ENCODE results near the gene LSAMP.

The LSAMP gene

DNA sequence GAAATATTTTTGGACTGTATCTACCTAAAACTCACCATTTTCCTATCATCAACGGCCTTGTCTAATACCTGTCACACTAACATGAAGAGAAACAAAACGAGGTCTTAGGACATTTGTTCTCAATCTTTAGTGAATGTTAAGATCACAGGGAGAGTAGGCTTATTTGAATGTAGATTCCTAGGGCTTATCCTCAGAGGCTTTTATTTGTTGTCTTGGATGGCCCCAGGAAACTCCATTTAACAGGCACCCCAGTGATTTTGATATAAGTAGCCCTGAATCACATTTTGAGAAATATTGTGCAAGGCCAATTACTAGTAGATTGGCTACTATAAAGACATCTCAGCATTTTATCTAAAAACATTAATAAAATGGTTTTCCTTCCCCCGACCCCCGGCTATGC is 454.6 kb downstream of the LSAMP start:
- TF ChIP-seq, protein P1, sequence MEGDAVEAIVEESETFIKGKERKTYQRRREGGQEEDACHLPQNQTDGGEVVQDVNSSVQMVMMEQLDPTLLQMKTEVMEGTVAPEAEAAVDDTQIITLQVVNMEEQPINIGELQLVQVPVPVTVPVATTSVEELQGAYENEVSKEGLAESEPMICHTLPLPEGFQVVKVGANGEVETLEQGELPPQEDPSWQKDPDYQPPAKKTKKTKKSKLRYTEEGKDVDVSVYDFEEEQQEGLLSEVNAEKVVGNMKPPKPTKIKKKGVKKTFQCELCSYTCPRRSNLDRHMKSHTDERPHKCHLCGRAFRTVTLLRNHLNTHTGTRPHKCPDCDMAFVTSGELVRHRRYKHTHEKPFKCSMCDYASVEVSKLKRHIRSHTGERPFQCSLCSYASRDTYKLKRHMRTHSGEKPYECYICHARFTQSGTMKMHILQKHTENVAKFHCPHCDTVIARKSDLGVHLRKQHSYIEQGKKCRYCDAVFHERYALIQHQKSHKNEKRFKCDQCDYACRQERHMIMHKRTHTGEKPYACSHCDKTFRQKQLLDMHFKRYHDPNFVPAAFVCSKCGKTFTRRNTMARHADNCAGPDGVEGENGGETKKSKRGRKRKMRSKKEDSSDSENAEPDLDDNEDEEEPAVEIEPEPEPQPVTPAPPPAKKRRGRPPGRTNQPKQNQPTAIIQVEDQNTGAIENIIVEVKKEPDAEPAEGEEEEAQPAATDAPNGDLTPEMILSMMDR (conservative IDR thresholded peaks at IDR 0.05; ENCODE audit: low read depth, low read length), result no peak
- no peak overlapping the region for H3K4me3 ChIP-seq (ENCODE audit: low read length)
- no peak for DNase-seq (ENCODE audit: low read depth)

DNA sequence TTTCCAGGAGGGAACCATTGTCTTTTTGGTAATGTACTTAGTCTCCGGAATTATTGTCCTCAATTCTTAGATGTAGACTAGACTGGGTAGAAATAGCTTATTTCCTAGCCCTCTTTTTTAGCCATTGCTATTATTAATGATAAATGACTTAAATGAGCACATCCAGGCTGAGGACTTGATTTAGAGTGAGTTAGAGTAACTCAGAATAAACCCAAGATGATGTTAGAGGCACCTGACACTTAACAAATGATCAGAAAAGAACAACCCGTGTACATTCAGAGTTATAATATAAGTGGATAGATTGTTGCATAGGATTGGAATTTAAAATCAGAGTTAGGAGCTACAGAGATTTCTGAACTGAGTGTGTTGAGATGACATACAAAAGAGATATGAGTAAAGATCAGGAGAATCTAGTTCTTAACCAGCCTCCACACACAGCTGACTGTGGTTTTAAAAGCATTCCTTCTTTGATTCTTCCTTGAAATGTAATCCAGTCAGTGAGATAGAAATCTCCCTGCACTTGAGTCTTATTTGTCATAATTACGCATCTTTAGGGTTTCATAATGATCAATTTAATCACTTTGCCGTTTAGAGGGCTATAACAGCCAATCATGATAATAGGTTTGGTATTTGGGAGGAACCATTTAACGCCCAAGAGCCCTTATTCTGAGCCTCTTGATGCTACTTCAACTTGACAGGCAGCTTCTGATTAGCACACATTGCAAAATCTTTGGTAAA is 455.4 kb downstream of the LSAMP start:
- no peak overlapping the region for H3K4me3 ChIP-seq (ENCODE audit: low read length)
- TF ChIP-seq, protein P1 (conservative IDR thresholded peaks at IDR 0.05; ENCODE audit: low read depth, low read length), result no peak
- no peak for DNase-seq (ENCODE audit: low read depth)

DNA sequence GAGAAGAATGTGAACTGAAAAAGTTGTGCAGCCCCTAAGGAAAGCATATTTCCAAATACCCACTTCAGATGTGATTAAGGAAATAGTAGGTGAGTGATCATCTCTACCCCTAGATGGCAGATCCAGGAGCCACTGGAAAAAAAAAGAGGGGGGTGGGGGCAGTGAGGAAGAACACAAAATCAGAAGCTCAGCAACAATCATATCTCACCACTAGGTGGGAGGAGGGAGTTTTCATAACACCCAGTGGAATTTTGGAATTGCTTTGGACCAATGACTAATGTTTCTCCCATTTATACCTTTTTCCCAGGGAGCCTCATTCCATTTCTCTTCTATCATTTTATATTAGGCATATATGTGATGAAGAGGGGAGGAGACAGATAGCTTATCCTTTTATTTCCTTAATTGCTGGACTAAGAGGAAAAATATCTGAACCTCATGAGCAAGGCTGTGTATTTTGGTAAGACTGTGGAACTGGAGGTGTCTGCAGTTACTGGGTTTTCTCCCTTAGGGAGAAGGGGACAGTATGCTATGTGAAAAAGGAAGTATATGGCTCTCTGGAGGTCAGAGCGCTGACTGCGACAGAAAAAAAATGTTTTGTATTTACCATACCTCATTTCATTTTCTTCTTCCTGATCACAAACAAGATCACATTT is 458.6 kb downstream of the LSAMP start:
- no peak for DNase-seq (ENCODE audit: low read depth)
- TF ChIP-seq, protein P1 (conservative IDR thresholded peaks at IDR 0.05; ENCODE audit: low read depth, low read length), result peak; percentile 55

DNA sequence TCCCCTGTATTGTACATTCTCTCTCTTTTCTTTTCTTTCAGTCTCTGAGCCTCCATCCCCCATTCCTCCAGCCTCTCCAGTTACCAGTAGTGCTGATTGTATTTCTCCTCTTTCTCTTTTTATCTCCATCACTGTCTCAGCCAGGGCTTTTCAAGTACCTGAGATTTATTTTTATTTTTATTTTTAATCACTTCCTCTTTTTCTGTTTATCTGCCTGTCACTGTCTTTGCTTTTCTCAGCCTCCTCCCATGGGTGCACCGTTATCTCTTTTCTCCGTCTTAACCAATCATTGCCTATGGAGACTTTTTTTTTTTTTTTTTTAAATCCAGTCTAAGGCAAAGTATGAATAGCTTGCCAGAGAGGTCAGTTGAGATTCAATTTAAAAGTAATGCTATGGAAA is 462.7 kb downstream of the LSAMP start:
- no peak overlapping the region for H3K4me3 ChIP-seq (ENCODE audit: low read length)
- no peak for DNase-seq (ENCODE audit: low read depth)
- TF ChIP-seq, protein P1 (conservative IDR thresholded peaks at IDR 0.05; ENCODE audit: low read depth, low read length), result no peak

More for the DNA sequence above, 458.6 kb downstream of the LSAMP start:
- no peak overlapping the region for H3K4me3 ChIP-seq (ENCODE audit: low read length)

DNA sequence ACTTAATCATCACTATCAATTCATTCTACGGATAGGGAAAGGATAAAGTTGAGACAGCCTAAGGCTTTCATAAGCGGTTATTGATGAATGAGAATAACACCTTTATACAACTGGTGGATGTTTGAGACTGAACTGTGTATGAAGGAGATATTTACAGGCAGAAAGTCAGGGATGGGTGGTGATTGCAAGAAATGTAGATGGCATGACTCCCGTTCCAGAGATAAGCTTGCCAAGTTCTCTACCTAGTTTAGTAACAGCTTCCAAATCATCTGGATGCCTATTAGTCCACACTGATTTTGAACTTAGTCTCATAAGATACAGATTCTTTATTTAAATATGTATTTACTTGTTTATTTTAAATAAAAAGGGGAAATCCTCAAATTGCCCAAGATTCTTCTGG is 463.2 kb downstream of the LSAMP start:
- H3K4me3 ChIP-seq (ENCODE audit: low read length), result no peak overlapping the region
- TF ChIP-seq, protein P1 (conservative IDR thresholded peaks at IDR 0.05; ENCODE audit: low read depth, low read length), result no peak
- no peak for DNase-seq (ENCODE audit: low read depth)

DNA sequence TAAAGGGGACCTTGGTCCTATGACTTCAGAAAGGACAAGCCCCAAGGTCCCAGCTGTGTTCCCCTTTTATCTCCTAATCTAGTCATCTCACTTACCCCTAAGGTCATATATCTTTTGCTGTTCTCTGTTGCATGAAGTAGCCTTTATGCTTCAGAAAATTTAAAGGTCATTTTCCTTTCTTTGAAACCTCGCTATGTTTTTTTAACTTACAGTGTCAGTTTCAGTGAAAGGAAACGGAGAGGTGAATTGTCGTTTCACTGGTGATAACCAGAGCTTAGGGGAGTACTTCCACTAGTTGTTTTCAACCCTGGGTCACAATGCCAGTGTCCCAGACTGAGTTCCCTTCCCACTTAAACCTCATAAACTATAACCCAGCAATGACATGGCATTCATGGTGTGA is 464.6 kb downstream of the LSAMP start:
- no peak for DNase-seq (ENCODE audit: low read depth)
- no peak overlapping the region for H3K4me3 ChIP-seq (ENCODE audit: low read length)
- TF ChIP-seq, protein P1 (conservative IDR thresholded peaks at IDR 0.05; ENCODE audit: low read depth, low read length), result no peak

DNA sequence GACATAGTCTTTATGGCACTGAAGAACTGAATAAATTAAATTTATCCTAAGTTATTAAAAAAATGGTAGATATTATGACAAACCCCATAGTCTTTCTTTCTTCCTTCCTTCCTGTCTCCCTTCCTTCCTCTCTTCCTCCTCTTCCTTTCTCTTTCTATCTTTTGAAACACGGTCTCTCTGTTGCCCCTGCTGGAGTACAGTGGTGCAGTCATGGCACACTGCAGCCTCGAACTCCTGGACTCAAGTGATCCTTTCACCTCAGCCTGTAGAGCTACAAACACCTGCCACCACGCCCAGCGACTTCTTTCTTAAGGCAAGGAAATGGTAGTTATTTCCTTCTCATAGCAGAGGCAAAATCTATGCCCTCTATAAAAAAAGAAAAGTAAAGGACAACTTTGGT is 467.4 kb downstream of the LSAMP start:
- H3K4me3 ChIP-seq (ENCODE audit: low read length), result no peak overlapping the region
- TF ChIP-seq, protein P1 (conservative IDR thresholded peaks at IDR 0.05; ENCODE audit: low read depth, low read length), result peak; percentile 1
- DNase-seq (ENCODE audit: low read depth), result no peak

All from retinal pigment epithelial cell (primary cell).